H1 (cell line): ENCODE measurements around the gene TIMM22. TPM values are rescaled to one million over a fixed set of nuclear protein-coding genes. Genes with fewer than 3 reads are reported as not detected.

ENCODE experiments used
- CTCF ChIA-PET: fragments of 300-600 bp; sonication (Branson Sonifier 250); formaldehyde crosslinking; loops from one replicate; lab custom pipeline; 2021; ENCODE audit not compliant: partially characterized antibody; lab: Charles Lee
- POLR2A ChIA-PET: fragments of 300-600 bp; sonication (Branson Sonifier 250); formaldehyde crosslinking; loops from one replicate; lab custom pipeline; 2021; ENCODE audit warnings: inconsistent platforms; ENCODE audit not compliant: partially characterized antibody; lab: Charles Lee
- DNase-seq, 2 experiments: peaks; one replicate each; pipeline versions ENCODE4 v3.0.0 to v3.0.0-alpha.2; 2010 to 2022; ENCODE audit warnings: low spot score in 2 of 2, low read depth in 1 of 2, mixed read lengths in 1 of 2
- FAIRE-seq: peaks from 2 replicates; lab custom pipeline; 2011; peaks lifted over from hg19 to GRCh38; lab: Jason Lieb, UNC
- H2AFZ ChIP-seq: 2 replicates; pipeline ENCODE4 v1.8.1; 2012; ENCODE audit warnings: low read length, inconsistent platforms
- H2AK5ac ChIP-seq: 2 replicates; pipeline ENCODE4 v1.6.1; 2013; ENCODE audit warnings: low read depth, low read length
- H2BK120ac ChIP-seq: replicated peaks from 2 replicates; pipeline ENCODE3; 2013; ENCODE audit warnings: low read depth, low read length, inconsistent platforms
- H2BK12ac ChIP-seq: 2 replicates; pipeline ENCODE4 v1.6.1; 2013; ENCODE audit warnings: low read depth, low read length
- H2BK15ac ChIP-seq: 2 replicates; pipeline ENCODE4 v1.6.1; 2013; ENCODE audit warnings: low read length
- H2BK20ac ChIP-seq: 2 replicates; pipeline ENCODE4 v1.6.1; 2013; ENCODE audit warnings: low read length
- H2BK5ac ChIP-seq: 2 replicates; pipeline ENCODE4 v1.6.1; 2013; ENCODE audit warnings: low read depth, low read length
- H3K14ac ChIP-seq: 2 replicates; pipeline ENCODE4 v1.6.1; 2013; ENCODE audit warnings: inconsistent platforms; ENCODE audit not compliant: insufficient read length
- H3K18ac ChIP-seq: 2 replicates; pipeline ENCODE4 v1.6.1; 2013; ENCODE audit warnings: low read length; ENCODE audit errors: extremely low read depth
- H3K23ac ChIP-seq: 2 replicates; pipeline ENCODE4 v1.6.1; 2013; ENCODE audit warnings: inconsistent platforms; ENCODE audit not compliant: insufficient read length
- H3K23me2 ChIP-seq: 2 replicates; pipeline ENCODE4 v1.6.1; 2013; ENCODE audit warnings: low read depth, low read length
- H3K27ac ChIP-seq: 2 replicates; pipeline ENCODE4 v1.6.1; 2011; ENCODE audit warnings: low read depth, low read length, inconsistent platforms
- H3K27me3 ChIP-seq, 4 experiments: replicated peaks in 1 of 4; 1 replicate in 1 of 4; 2 replicates in 3 of 4; pipeline versions ENCODE4 v1.6.1 to v1.8.1; 2011 to 2013; ENCODE audit warnings: low read length in 3 of 4, mild to moderate bottlenecking in 3 of 4, inconsistent platforms in 2 of 4, mixed read lengths in 2 of 4, moderate library complexity in 1 of 4; ENCODE audit not compliant: control insufficient read depth in 3 of 4, insufficient read depth in 3 of 4; ENCODE audit errors: extremely low read depth in 1 of 4
- H3K36me3 ChIP-seq, 4 experiments: 2 replicates each; pipeline versions ENCODE4 v1.6.1 to v1.8.1; 2011 to 2013; ENCODE audit warnings: mild to moderate bottlenecking in 4 of 4, low read length in 3 of 4, moderate library complexity in 2 of 4, control low read depth in 1 of 4, inconsistent platforms in 1 of 4; ENCODE audit not compliant: insufficient read depth in 4 of 4, control insufficient read depth in 2 of 4
- H3K4ac ChIP-seq: replicated peaks from 2 replicates; pipeline ENCODE3; 2013; ENCODE audit warnings: low read length, low read depth, mixed read lengths, inconsistent platforms; ENCODE audit not compliant: insufficient read length
- H3K4me1 ChIP-seq, 4 experiments: replicated peaks in 1 of 4; 1 replicate in 1 of 4; 2 replicates in 3 of 4; pipeline versions ENCODE4 v1.6.1 to v1.8.1; 2011 to 2013; ENCODE audit warnings: low read length in 3 of 4, inconsistent platforms in 2 of 4, mixed read lengths in 1 of 4; ENCODE audit not compliant: insufficient read depth in 4 of 4, control insufficient read depth in 3 of 4
- H3K4me2 ChIP-seq, 2 experiments: 2 replicates each; pipeline versions ENCODE4 v1.6.1 to v1.8.1; 2011 to 2013; ENCODE audit warnings: low read depth in 2 of 2, low read length in 2 of 2, control low read depth in 1 of 2, inconsistent platforms in 1 of 2, mild to moderate bottlenecking in 1 of 2; ENCODE audit not compliant: insufficient read depth in 1 of 2
- H3K4me3 ChIP-seq, 4 experiments: fragments of 200-600, 300-600 bp in 1 of 4; sonication (generic), shearing (Covaris generic), sonication (Bioruptor Twin) in 1 of 4; 2 replicates each; pipeline versions ENCODE4 v1.5.1 to v1.8.1; 2011 to 2016; ENCODE audit warnings: low read length in 4 of 4, low read depth in 3 of 4, control low read depth in 2 of 4, inconsistent platforms in 2 of 4, mild to moderate bottlenecking in 2 of 4, mixed read lengths in 1 of 4, moderate library complexity in 1 of 4; ENCODE audit not compliant: insufficient read depth in 2 of 4; ENCODE audit errors: extremely low read depth in 1 of 4
- H3K56ac ChIP-seq: replicated peaks from 2 replicates; pipeline ENCODE3; 2013; ENCODE audit warnings: low read depth, mild to moderate bottlenecking, mixed read lengths, low read length, inconsistent platforms; ENCODE audit not compliant: insufficient read length
- H3K79me1 ChIP-seq: 2 replicates; pipeline ENCODE4 v1.6.1; 2013; ENCODE audit warnings: low read depth, low read length, control low read depth
- H3K79me2 ChIP-seq, 2 experiments: 2 replicates each; pipeline versions ENCODE4 v1.6.1 to v1.8.1; 2012 to 2013; ENCODE audit warnings: low read length in 2 of 2, mild to moderate bottlenecking in 2 of 2, inconsistent platforms in 1 of 2; ENCODE audit not compliant: insufficient read depth in 2 of 2, control insufficient read depth in 1 of 2
- H3K9ac ChIP-seq, 4 experiments: replicated peaks in 1 of 4; 1 replicate in 1 of 4; 2 replicates in 3 of 4; pipeline versions ENCODE4 v1.6.1 to v1.8.1; 2011 to 2013; ENCODE audit warnings: low read depth in 3 of 4, low read length in 3 of 4, control low read depth in 2 of 4, mild to moderate bottlenecking in 2 of 4, moderate library complexity in 2 of 4, inconsistent platforms in 1 of 4; ENCODE audit errors: extremely low read depth in 1 of 4
- H3K9me3 ChIP-seq, 2 experiments: 2 replicates each; pipeline versions ENCODE4 v1.6.1 to v1.8.1; 2012 to 2013; ENCODE audit warnings: mild to moderate bottlenecking in 2 of 2, moderate library complexity in 2 of 2, control low read depth in 1 of 2, inconsistent platforms in 1 of 2, low read depth in 1 of 2, low read length in 1 of 2, mixed read lengths in 1 of 2; ENCODE audit not compliant: insufficient read depth in 2 of 2
- H4K20me1 ChIP-seq, 2 experiments: replicated peaks in 1 of 2; 2 replicates each; pipeline versions ENCODE3 to v1.8.1; 2011 to 2013; ENCODE audit warnings: inconsistent platforms in 2 of 2, low read length in 2 of 2, mild to moderate bottlenecking in 1 of 2; ENCODE audit not compliant: insufficient read depth in 2 of 2, control insufficient read depth in 1 of 2
- H4K5ac ChIP-seq: 2 replicates; pipeline ENCODE4 v1.6.1; 2013; ENCODE audit warnings: low read length, low read depth, mixed read lengths, inconsistent platforms; ENCODE audit not compliant: insufficient read length
- H4K8ac ChIP-seq: 2 replicates; pipeline ENCODE4 v1.8.0; 2013; ENCODE audit warnings: mild to moderate bottlenecking, moderate library complexity, low read length, inconsistent platforms; ENCODE audit not compliant: insufficient read depth; ENCODE audit errors: extremely low read depth
- H4K91ac ChIP-seq: replicated peaks from 2 replicates; pipeline ENCODE3; 2013; ENCODE audit warnings: low read length, mixed read lengths, inconsistent platforms; ENCODE audit not compliant: insufficient read length
- CEBPB ChIP-seq: IDR thresholded peaks from 2 replicates; pipeline ENCODE4 v1.6.1; 2012; ENCODE audit warnings: low read depth, low read length
- RBBP5 ChIP-seq: IDR thresholded peaks from 2 replicates; pipeline ENCODE4 v1.7.1; 2012; ENCODE audit warnings: low read depth, mild to moderate bottlenecking, inconsistent platforms, low read length, moderate library complexity, borderline replicate concordance
- RFX5 ChIP-seq: IDR thresholded peaks from 2 replicates; pipeline ENCODE4 v1.6.1; 2011; ENCODE audit warnings: low read depth, low read length, improper control_type of control experiment, borderline replicate concordance
- RNF2 ChIP-seq: fragments of 200-900, 300-1000 bp; sonication (generic); IDR thresholded peaks from 2 replicates; pipeline ENCODE4 v1.7.1; 2016; ENCODE audit warnings: borderline replicate concordance, low read depth, mild to moderate bottlenecking, antibody characterized with exemption, low read length; ENCODE audit not compliant: poor library complexity, severe bottlenecking; ENCODE audit errors: missing control alignments
- SAP30 ChIP-seq: fragments of 300-600 bp; sonication (generic); IDR thresholded peaks from 2 replicates; pipeline ENCODE4 v1.7.1; 2012; ENCODE audit warnings: low read length, moderate library complexity, mild to moderate bottlenecking, inconsistent platforms; ENCODE audit not compliant: insufficient read depth, insufficient replicate concordance
- SP4 ChIP-seq: IDR thresholded peaks from 2 replicates; pipeline ENCODE4 v1.6.1; 2012; ENCODE audit warnings: low read length, inconsistent platforms
- SUZ12 ChIP-seq: fragments of 200-600 bp; sonication (generic); IDR thresholded peaks from 2 replicates; pipeline ENCODE4 v1.6.1; 2012; ENCODE audit warnings: mild to moderate bottlenecking, inconsistent platforms, low read length, moderate library complexity, mixed read lengths
- TAF1 ChIP-seq: IDR thresholded peaks from 2 replicates; pipeline ENCODE4 v1.6.1; 2011; ENCODE audit warnings: mild to moderate bottlenecking, low read depth, low read length
- TBP ChIP-seq: IDR thresholded peaks from 2 replicates; pipeline ENCODE4 v1.6.1; 2011; ENCODE audit warnings: low read depth, low read length, improper control_type of control experiment
- YY1 ChIP-seq: IDR thresholded peaks from 2 replicates; pipeline ENCODE4 v1.6.1; 2011; ENCODE audit warnings: low read depth, mild to moderate bottlenecking, low read length
- WGBS, 2 experiments: shearing (Covaris generic) in 1 of 2; methylation state at CpG; one replicate each; pipeline versions ENCODE4 v1.1.6 to v1.1.7; 2013 to 2015; ENCODE audit warnings: low lambda C conversion rate in 2 of 2, mixed read lengths in 2 of 2, inconsistent platforms in 1 of 2, low coverage in 1 of 2, missing lambda C conversion rate in 1 of 2; ENCODE audit not compliant: insufficient replicate concordance in 2 of 2, insufficient coverage in 1 of 2, insufficient read length in 1 of 2; ENCODE audit errors: extremely low coverage in 1 of 2, missing lambda C conversion rate in 1 of 2; 5-methylcytosine and 5-hydroxymethylcytosine counted together
- polyA plus RNA-seq, 7 experiments: library from polyadenylated mRNA; depleted of rRNA in 3 of 7; stranded (reverse) in 5 of 7; unstranded in 2 of 7; fragments of >200 nt in 5 of 7; fragments of 200-250 nt in 2 of 7; gene quantifications; 1 replicate in 5 of 7; 2 replicates in 1 of 7; 4 replicates in 1 of 7; pipeline versions ENCODE4 v1.2.1 to v1.2.3, GENCODE V29; 2011 to 2013; ENCODE audit warnings: missing spikeins in 2 of 7, mixed read lengths in 2 of 7
- total RNA-seq: library from RNA; stranded (reverse); fragmentation: NEBNext Ultra II Directional; extraction: Animal tissue kit (Norgen Biotek cat#: 25700); gene quantifications from 2 replicates; pipeline ENCODE4 v1.2.1, GENCODE V29; 2021

The TIMM22 gene
- total and polyA plus RNA-seq, 2 of the 8 experiments (the other 6 are each of a cell fraction or from before 2014, with no cell fraction given) = 13.8 to 17.4 TPM

GRCh38 chr17:1045456-1045855 is 48.5 kb downstream of the TIMM22 start:
- Histone ChIP-seq H3K4ac (no peak overlapping the region), H3K14ac (no peak overlapping the region), H2BK20ac (no peak overlapping the region), H3K9ac (no peak overlapping the region), H3K56ac (no peak overlapping the region), H3K36me3 (no peaks in the 10 kb centered on the region; a peak in 1 of 8 replicates), H3K27ac (no peak overlapping the region), H2BK15ac (no peak overlapping the region), H4K20me1 (peaks cover 0 to 2% of the 10 kb centered on the region in 2 experiments), H2BK12ac (no peak overlapping the region), H2BK120ac (no peak overlapping the region), H3K23ac (no peak overlapping the region), H4K5ac (no peak overlapping the region), H3K4me2 (no peak overlapping the region), H3K4me1 (no peaks in the 10 kb centered on the region), H3K23me2 (no peaks in the 10 kb centered on the region), H3K79me2 (no peaks in the 10 kb centered on the region), H3K27me3 (0 out of 7 replicates have a peak, but pooled peaks cover 0 to 2% (median 0%) of the 10 kb centered on the region in 4 experiments), H2AK5ac (no peak overlapping the region), H3K9me3 (no peaks in the 10 kb centered on the region), H3K79me1 (no peaks in the 10 kb centered on the region; the same call in 1 of the 2 replicates), H2AFZ (no peak overlapping the region), H3K4me3 (no peak overlapping the region), H4K91ac (no peak overlapping the region), H4K8ac (no peak overlapping the region), H3K18ac (no peak overlapping the region), H2BK5ac (no peak overlapping the region)
- 89% methylated on average over 9 of the region's 9 CpGs; no CpG with 5 or more reads in 1 of the 2 experiments for WGBS, 2 experiments
- FAIRE-seq (no peak), DNase-seq (no peak)
- CTCF ChIA-PET = interaction anchor here (0.7 to 1.7 kb wide), 2 partner anchors 10 to 11 kb away, joined by 3 to 6 read pairs; no protein-coding TSS in a partner anchor
- TF ChIP-seq TAF1 (no peak), RNF2 (no peak), TBP (no peak), SAP30 (no peak), SUZ12 (no peak), RFX5 (no peak), SP4 (no peak), CEBPB (no peak), RBBP5 (no peak), YY1 (no peak)
- POLR2A ChIA-PET = no interaction called here
